Measurements from ENCODE around the gene ERCC4.

Gene ERCC4

GRCh38 chr16:13996778-13997288, 76.9 kb downstream of the ERCC4 start:
- DNase-seq: no peak

- DNase-seq: no peak
These were observed 77.6 kb downstream of the ERCC4 start for GRCh38 chr16:13997526-13997925.

- DNase-seq: no peak
These were observed 78.0 kb downstream of the ERCC4 start for GRCh38 chr16:13997933-13998332.

- no peak for DNase-seq
These were observed 79.3 kb downstream of the ERCC4 start for GRCh38 chr16:13999071-13999894.

GRCh38 chr16:13999895-14000425, 80.0 kb downstream of the ERCC4 start:
- DNase-seq: no peak

GRCh38 chr16:14001521-14001920, 81.6 kb downstream of the ERCC4 start:
- DNase-seq: no peak
